H1 (cell line): Measurements from ENCODE around the gene PLEKHM1.

ENCODE experiments used
- CHD1 ChIP-seq: IDR thresholded peaks from 2 replicates; pipeline ENCODE4 v1.6.1; 2012; ENCODE audit warnings: low read depth, low read length, improper control_type of control experiment
- CHD2 ChIP-seq: IDR thresholded peaks from 2 replicates; pipeline ENCODE4 v1.6.1; 2012; ENCODE audit warnings: low read length, improper control_type of control experiment
- CTCF ChIP-seq, 3 experiments: IDR thresholded peaks; 1 replicate in 2 of 3; 2 replicates in 1 of 3; pipeline versions ENCODE4 v1.5.1 to v1.6.1; 2011; ENCODE audit warnings: low read length in 3 of 3, mild to moderate bottlenecking in 3 of 3, inconsistent platforms in 2 of 3, low read depth in 1 of 3, moderate library complexity in 1 of 3; ENCODE audit not compliant: insufficient read depth in 1 of 3; ENCODE audit errors: control extremely low read depth in 1 of 3
- EGR1 ChIP-seq: IDR thresholded peaks from 2 replicates; pipeline ENCODE4 v1.6.1; 2011; ENCODE audit warnings: low read depth, low read length, borderline replicate concordance
- EP300 ChIP-seq, 2 experiments: IDR thresholded peaks; 1 replicate in 1 of 2; 2 replicates in 1 of 2; pipeline ENCODE4 v1.6.1; 2011 to 2012; ENCODE audit warnings: low read depth in 2 of 2, low read length in 2 of 2, mild to moderate bottlenecking in 2 of 2, borderline replicate concordance in 1 of 2, inconsistent platforms in 1 of 2, moderate library complexity in 1 of 2
- EZH2 ChIP-seq: fragments of 200-600 bp; sonication (generic); IDR thresholded peaks from 2 replicates; pipeline ENCODE4 v1.7.1; 2012; ENCODE audit warnings: low read depth, mild to moderate bottlenecking, moderate library complexity, low read length, inconsistent platforms; ENCODE audit not compliant: severe bottlenecking
- GABPA ChIP-seq: IDR thresholded peaks from 2 replicates; pipeline ENCODE4 v1.6.1; 2011; ENCODE audit warnings: mild to moderate bottlenecking, low read length, moderate library complexity, borderline replicate concordance; ENCODE audit not compliant: insufficient read depth
- JUND ChIP-seq: IDR thresholded peaks from 2 replicates; pipeline ENCODE4 v1.6.1; 2011; ENCODE audit warnings: mild to moderate bottlenecking, improper control_type of control experiment, low read length
- POLR2A ChIP-seq, 2 experiments: IDR thresholded peaks; 1 replicate in 1 of 2; 2 replicates in 1 of 2; pipeline ENCODE4 v1.6.1; 2011; ENCODE audit warnings: low read depth in 2 of 2, low read length in 2 of 2, mild to moderate bottlenecking in 2 of 2; ENCODE audit errors: control extremely low read depth in 1 of 2
- RAD21 ChIP-seq, 2 experiments: IDR thresholded peaks in 1 of 2; conservative IDR thresholded peaks in 1 of 2; 2 replicates each; pipeline ENCODE4 v1.6.1; 2011; ENCODE audit warnings: low read depth in 2 of 2, low read length in 2 of 2, improper control_type of control experiment in 1 of 2, inconsistent platforms in 1 of 2, mild to moderate bottlenecking in 1 of 2, moderate library complexity in 1 of 2
- RBBP5 ChIP-seq: IDR thresholded peaks from 2 replicates; pipeline ENCODE4 v1.7.1; 2012; ENCODE audit warnings: low read depth, mild to moderate bottlenecking, inconsistent platforms, low read length, moderate library complexity, borderline replicate concordance
- SIRT6 ChIP-seq: IDR thresholded peaks from one replicate; pipeline ENCODE4 v1.7.1; 2012; ENCODE audit warnings: low read length, inconsistent platforms
- SUZ12 ChIP-seq: fragments of 200-600 bp; sonication (generic); IDR thresholded peaks from 2 replicates; pipeline ENCODE4 v1.6.1; 2012; ENCODE audit warnings: mild to moderate bottlenecking, inconsistent platforms, low read length, moderate library complexity, mixed read lengths
- YY1 ChIP-seq: IDR thresholded peaks from 2 replicates; pipeline ENCODE4 v1.6.1; 2011; ENCODE audit warnings: low read depth, mild to moderate bottlenecking, low read length

GRCh38 chr17:45436625-45437464, 53.7 kb downstream of the PLEKHM1 start:
- TF ChIP-seq YY1 (no peak), EGR1 (no peak), CHD2 (no peak), SIRT6 (no peak), RAD21 (IDR thresholded peaks at IDR 0.05 in 1 of 2, conservative IDR thresholded peaks at IDR 0.05 in 1 of 2; ENCODE audit: low read depth in 2 of 2, low read length in 2 of 2) (no peak), CTCF (IDR thresholded peaks at IDR 0.05; ENCODE audit: control extremely low read depth in 1 of 3, insufficient read depth in 1 of 3, low read depth in 1 of 3, low read length in 3 of 3) (no peak), RBBP5 (no peak), EP300 (IDR thresholded peaks at IDR 0.05; ENCODE audit: borderline replicate concordance in 1 of 2, low read depth in 2 of 2, low read length in 2 of 2) (no peak), POLR2A (IDR thresholded peaks at IDR 0.05; ENCODE audit: control extremely low read depth in 1 of 2, low read depth in 2 of 2, low read length in 2 of 2) (no peak), SUZ12 (no peak), EZH2 (no peak), JUND (no peak), CHD1 (no peak), GABPA (no peak)
